Smooth muscle cell (in vitro differentiated cells): ENCODE data around the gene MRPS16. TPM values are rescaled to one million over a fixed set of nuclear protein-coding genes. Genes with fewer than 3 reads are reported as not detected.
"Not testable (repeated sequence)": the region's sequence is repeated elsewhere in the genome, so short reads cannot be mapped to it uniquely, and the experiment has no call there.

ENCODE experiments used
- DNase-seq: peaks from one replicate; lab custom pipeline; 2025; ENCODE audit not compliant: unreplicated experiment; lab: John Stamatoyannopoulos, UW
- H2AFZ ChIP-seq: fragments of 200-600 bp; sonication (generic); 2 replicates; pipeline ENCODE4 v1.6.0; 2016; ENCODE audit warnings: antibody characterized with exemption, low read depth, mild to moderate bottlenecking
- H3F3A ChIP-seq: fragments of 200-600 bp; sonication (generic); 2 replicates; pipeline ENCODE4 v1.6.0; 2017; ENCODE audit warnings: antibody characterized with exemption, low read depth
- H3K27ac ChIP-seq: fragments of 200-600 bp; sonication (generic); 2 replicates; pipeline ENCODE4 v1.5.1; 2016; ENCODE audit warnings: low read depth, mild to moderate bottlenecking
- H3K27me3 ChIP-seq: fragments of 200-600 bp; sonication (generic); 2 replicates; pipeline ENCODE4 v1.6.1; 2016; ENCODE audit warnings: low read depth, mild to moderate bottlenecking
- H3K36me3 ChIP-seq: fragments of 200-600 bp; sonication (generic); 2 replicates; pipeline ENCODE4 v1.5.1; 2016; ENCODE audit warnings: low read depth
- H3K4me1 ChIP-seq: fragments of 200-600 bp; sonication (generic); 2 replicates; pipeline ENCODE4 v1.5.1; 2016; ENCODE audit warnings: low read depth
- H3K4me2 ChIP-seq: fragments of 200-600 bp; sonication (generic); 2 replicates; pipeline ENCODE4 v1.6.0; 2016; ENCODE audit warnings: mild to moderate bottlenecking
- H3K4me3 ChIP-seq: fragments of 200-600 bp; sonication (generic); 2 replicates; pipeline ENCODE4 v1.5.1; 2016; ENCODE audit warnings: mild to moderate bottlenecking
- H3K79me2 ChIP-seq: fragments of 200-600 bp; sonication (generic); 2 replicates; pipeline ENCODE4 v1.6.0; 2016; ENCODE audit warnings: low read depth, mild to moderate bottlenecking
- H3K9ac ChIP-seq: fragments of 200-600 bp; sonication (generic); 2 replicates; pipeline ENCODE4 v1.6.0; 2016; ENCODE audit warnings: low read depth
- H3K9me3 ChIP-seq: fragments of 200-600 bp; sonication (generic); replicated peaks from 2 replicates; pipeline ENCODE4 v1.5.1; 2016; ENCODE audit warnings: low read depth
- H4K20me1 ChIP-seq: fragments of 200-600 bp; sonication (generic); 2 replicates; pipeline ENCODE4 v1.6.0; 2016; ENCODE audit warnings: low read depth
- WGBS: methylation state at CpG from one replicate; pipeline ENCODE4 v1.1.7; 2016; ENCODE audit warnings: low lambda C conversion rate; 5-methylcytosine and 5-hydroxymethylcytosine counted together
- polyA plus RNA-seq: library from polyadenylated mRNA; unstranded; fragments of >200 nt; fragmentation: Nextera tagmentation; extraction: Ambion mirVana; gene quantifications from 2 replicates; pipeline ENCODE4 v1.2.1, GENCODE V29; 2016
- total RNA-seq: library from RNA; depleted of rRNA; stranded (reverse); fragments of >200 nt; gene quantifications from 2 replicates; pipeline ENCODE4 v1.2.3, GENCODE V29; 2014
- TF ChIP-seq, protein P1 (sequence below): fragments of 200-600 bp; sonication (generic); IDR thresholded peaks from 2 replicates; pipeline ENCODE4 v1.5.1; 2017; ENCODE audit warnings: borderline replicate concordance, mild to moderate bottlenecking, antibody characterized with exemption; ENCODE audit not compliant: insufficient read depth, poor library complexity, severe bottlenecking

Gene MRPS16
- total and polyA plus RNA-seq, 2 experiments from 2014 or later = 37.4 to 82.6 TPM

DNA sequence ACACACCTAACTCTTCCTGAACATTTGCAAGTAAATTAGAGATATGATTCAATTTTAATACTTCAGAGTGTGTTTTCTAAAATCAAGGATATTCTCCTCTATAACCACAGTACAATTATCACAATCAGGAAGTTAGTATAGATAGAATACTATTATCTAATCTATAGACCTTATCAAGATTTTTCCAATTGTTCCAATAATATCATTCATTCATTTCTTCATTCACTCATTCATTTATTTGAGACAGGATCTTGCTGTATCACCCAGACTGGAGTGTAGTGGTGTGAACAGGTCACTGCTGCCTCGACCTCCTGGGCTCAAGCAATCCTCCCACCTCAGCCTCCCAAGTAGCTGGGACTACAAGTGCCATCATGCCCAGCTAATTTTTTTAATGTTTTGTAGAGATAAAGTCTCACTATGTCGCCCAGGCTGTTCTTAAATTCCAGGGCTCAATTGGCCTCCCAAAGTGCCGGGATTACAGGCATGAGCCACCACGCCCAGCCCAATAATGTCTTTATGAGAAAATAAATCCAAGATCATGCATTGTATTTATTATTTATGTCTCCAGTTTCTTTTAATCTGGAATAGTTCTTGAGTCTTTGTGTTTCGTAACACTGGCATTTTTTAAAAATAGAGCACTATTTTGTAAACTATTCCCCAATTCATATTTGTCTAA lies 10.6 kb upstream of the MRPS16 start:
- H3K27ac ChIP-seq = no peak overlapping the region
- no peaks in the 10 kb centered on the region for H3F3A ChIP-seq
- 67% methylated on average over 5 of the region's 5 CpGs for WGBS
- TF ChIP-seq, protein P1, sequence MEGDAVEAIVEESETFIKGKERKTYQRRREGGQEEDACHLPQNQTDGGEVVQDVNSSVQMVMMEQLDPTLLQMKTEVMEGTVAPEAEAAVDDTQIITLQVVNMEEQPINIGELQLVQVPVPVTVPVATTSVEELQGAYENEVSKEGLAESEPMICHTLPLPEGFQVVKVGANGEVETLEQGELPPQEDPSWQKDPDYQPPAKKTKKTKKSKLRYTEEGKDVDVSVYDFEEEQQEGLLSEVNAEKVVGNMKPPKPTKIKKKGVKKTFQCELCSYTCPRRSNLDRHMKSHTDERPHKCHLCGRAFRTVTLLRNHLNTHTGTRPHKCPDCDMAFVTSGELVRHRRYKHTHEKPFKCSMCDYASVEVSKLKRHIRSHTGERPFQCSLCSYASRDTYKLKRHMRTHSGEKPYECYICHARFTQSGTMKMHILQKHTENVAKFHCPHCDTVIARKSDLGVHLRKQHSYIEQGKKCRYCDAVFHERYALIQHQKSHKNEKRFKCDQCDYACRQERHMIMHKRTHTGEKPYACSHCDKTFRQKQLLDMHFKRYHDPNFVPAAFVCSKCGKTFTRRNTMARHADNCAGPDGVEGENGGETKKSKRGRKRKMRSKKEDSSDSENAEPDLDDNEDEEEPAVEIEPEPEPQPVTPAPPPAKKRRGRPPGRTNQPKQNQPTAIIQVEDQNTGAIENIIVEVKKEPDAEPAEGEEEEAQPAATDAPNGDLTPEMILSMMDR = no peak
- H4K20me1 ChIP-seq = no peaks in the 10 kb centered on the region
- H3K4me3 ChIP-seq = no peak overlapping the region
- no peak overlapping the region for H2AFZ ChIP-seq
- no peaks in the 10 kb centered on the region for H3K36me3 ChIP-seq
- H3K79me2 ChIP-seq = no peaks in the 10 kb centered on the region
- no peak overlapping the region for H3K4me2 ChIP-seq
- no peaks in the 10 kb centered on the region for H3K9me3 ChIP-seq
- DNase-seq = no peak
- H3K9ac ChIP-seq = no peak overlapping the region
- H3K27me3 ChIP-seq = no peaks in the 10 kb centered on the region
- no peaks in the 10 kb centered on the region for H3K4me1 ChIP-seq

DNA sequence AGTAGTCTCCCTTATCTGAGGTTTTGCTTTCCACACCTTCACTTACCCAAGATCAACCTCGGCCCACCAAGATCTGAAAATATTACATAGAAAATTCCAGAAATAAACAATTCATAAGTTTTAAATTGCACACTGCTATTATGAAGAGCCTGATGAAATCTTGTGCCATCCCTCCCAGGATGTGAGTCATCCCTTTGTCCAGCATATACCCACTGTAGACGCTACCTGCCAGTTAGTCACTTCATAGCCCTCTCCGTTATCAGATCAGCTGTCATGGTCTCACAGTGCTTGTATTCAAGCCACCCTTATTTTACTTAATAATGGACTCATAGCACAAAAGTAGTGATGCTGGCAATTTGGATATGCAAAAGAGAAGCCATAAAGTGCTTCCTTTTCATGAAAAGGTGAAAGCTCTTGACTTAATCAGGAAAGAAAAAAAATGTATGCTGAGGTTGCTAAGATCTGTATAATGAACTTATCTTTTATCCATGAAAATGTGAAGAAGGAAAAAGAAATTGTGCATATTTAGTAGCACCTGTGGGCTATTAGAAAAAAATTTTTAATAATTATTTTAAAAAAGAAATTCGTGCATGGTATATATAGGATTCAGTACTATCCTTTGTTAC lies 9.8 kb upstream of the MRPS16 start:
- H3F3A ChIP-seq = no peaks in the 10 kb centered on the region
- no peak overlapping the region for H3K27ac ChIP-seq
- DNase-seq = no peak
- no peaks in the 10 kb centered on the region for H4K20me1 ChIP-seq
- H3K9me3 ChIP-seq = no peaks in the 10 kb centered on the region
- H3K9ac ChIP-seq = no peak overlapping the region
- H3K4me1 ChIP-seq = no peaks in the 10 kb centered on the region
- no peak overlapping the region for H3K4me2 ChIP-seq
- TF ChIP-seq, protein P1 = no peak
- no peaks in the 10 kb centered on the region for H3K79me2 ChIP-seq
- no peaks in the 10 kb centered on the region for H3K36me3 ChIP-seq
- 67% methylated on average over 4 of the region's 4 CpGs for WGBS
- H3K27me3 ChIP-seq = no peaks in the 10 kb centered on the region
- H3K4me3 ChIP-seq = no peak overlapping the region
- H2AFZ ChIP-seq = no peak overlapping the region

DNA sequence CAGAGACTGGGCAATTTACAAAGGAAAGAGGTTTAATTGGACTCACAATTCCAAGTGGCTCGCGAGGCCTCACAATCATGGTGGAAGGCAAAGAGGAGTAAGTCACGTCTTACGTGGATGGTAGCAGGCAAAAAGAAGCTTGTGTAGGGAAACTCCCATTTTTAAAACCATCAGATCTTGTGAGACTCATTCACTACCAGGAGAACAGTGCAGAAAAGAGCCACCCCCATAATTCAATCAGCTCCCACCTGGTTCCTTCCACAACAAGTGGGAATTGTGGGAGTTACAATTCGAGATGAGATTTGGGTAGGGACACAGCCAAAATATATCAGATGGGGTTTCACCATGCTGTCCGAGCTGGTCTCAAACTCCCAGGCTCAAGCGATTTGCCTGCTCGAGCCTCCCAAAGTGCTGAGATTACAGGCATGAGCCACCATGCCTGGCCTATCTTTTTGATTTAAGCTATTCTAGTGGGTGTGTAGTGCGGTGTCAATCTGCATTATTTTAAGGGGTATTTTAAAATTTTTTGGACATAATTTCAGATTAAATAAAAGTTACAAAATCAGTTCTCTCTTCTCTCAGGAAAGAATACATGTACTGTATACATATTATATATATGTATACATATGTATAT lies 9.0 kb upstream of the MRPS16 start:
- no peak overlapping the region for H3K4me2 ChIP-seq
- no peaks in the 10 kb centered on the region for H3K9me3 ChIP-seq
- TF ChIP-seq, protein P1 = no peak
- H3K4me3 ChIP-seq = no peak overlapping the region
- H3K4me1 ChIP-seq = no peaks in the 10 kb centered on the region
- H3K27me3 ChIP-seq = no peaks in the 10 kb centered on the region
- no peak overlapping the region for H3K9ac ChIP-seq
- H3K36me3 ChIP-seq = no peaks in the 10 kb centered on the region
- H2AFZ ChIP-seq = no peak overlapping the region
- 91% methylated on average over 9 of the region's 9 CpGs for WGBS
- H3K27ac ChIP-seq = no peak overlapping the region
- no peaks in the 10 kb centered on the region for H3K79me2 ChIP-seq
- no peaks in the 10 kb centered on the region for H4K20me1 ChIP-seq
- DNase-seq = no peak
- H3F3A ChIP-seq = no peaks in the 10 kb centered on the region

DNA sequence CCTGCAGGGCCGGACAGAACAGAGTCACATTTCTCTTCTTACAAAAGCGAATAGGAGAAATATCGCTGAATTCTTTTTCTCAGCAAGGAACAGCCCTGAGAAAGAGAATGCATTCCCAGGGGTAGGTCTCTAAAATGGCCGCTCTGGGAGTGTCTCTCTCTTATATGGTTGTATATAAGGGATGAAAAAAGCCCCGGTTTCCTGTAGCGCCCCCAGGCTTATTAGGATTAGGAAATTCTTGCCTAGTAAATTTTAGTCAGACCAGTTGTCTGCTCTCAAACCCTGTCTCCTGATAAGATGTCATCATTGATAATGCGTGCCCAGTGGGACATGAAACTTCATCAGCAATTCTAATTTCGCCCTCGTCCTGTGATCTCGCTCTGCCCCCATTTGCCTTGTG lies 6.2 kb upstream of the MRPS16 start:
- not testable (repeated sequence) for H3K9me3 ChIP-seq, H3K9ac ChIP-seq, H3K4me3 ChIP-seq, DNase-seq, H4K20me1 ChIP-seq, H3K4me1 ChIP-seq, H3K36me3 ChIP-seq, H3K4me2 ChIP-seq, H3K79me2 ChIP-seq, H3K27ac ChIP-seq, H3F3A ChIP-seq, H2AFZ ChIP-seq, H3K27me3 ChIP-seq
- 98% methylated on average over 10 of the region's 10 CpGs for WGBS
